GM10266 (cell line): ENCODE measurements around the gene LIX1L.

Experiments used
- DNase-seq: peaks from one replicate; pipeline ENCODE4 v3.0.0; 2012; ENCODE audit errors: extremely low spot score
- TF ChIP-seq, protein P1 (sequence below): IDR thresholded peaks from 2 replicates; pipeline ENCODE4 v1.5.1; 2012; ENCODE audit warnings: mild to moderate bottlenecking, low read depth; ENCODE audit not compliant: control insufficient read depth, insufficient read depth; ENCODE audit errors: missing control alignments

LIX1L gene

DNA sequence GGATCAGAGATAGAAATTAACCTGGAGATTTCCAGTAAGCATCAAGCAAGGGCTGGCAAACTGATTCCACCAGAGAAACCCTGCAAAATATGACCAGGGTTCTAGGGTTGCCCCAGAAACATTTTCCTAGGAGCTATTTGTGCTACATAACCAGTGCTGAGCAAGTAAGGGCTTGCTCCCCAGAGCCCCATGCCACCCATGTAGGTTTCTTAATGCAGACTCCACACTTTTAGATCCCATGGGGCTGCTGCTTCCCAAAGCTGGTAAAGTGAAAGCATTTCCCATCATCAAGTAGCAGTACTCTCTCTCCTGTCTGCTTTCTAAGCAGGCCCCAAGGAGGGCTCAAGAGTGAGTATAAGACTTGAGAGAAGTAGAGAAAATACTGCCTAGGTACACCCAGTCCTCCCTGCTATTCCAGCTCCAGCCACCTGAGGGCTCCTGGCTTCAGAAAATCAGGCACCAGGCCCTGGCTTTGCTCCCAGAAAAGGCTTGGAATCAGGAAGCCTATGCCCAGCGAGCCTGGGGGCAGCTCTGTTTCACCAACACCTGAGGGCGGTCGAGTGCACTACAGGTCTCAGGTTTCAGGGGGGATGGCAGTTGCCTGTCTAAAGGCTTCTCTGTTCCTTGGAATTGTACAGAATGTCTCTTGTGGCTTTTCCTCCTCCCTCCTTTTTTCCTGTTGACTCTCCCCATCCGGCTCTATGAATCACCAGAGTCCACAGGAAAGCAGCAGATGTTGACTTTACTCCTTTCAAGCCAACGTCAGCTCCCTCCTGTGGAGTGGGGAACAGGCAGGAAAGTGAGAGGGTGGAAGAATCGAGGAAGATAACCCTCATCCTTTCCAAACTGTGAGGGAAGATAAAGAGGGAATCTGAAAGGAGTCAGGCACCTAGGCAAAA lies 66.0 kb downstream of the LIX1L start:
- peak; percentile 76 for DNase-seq
- TF ChIP-seq, protein P1, sequence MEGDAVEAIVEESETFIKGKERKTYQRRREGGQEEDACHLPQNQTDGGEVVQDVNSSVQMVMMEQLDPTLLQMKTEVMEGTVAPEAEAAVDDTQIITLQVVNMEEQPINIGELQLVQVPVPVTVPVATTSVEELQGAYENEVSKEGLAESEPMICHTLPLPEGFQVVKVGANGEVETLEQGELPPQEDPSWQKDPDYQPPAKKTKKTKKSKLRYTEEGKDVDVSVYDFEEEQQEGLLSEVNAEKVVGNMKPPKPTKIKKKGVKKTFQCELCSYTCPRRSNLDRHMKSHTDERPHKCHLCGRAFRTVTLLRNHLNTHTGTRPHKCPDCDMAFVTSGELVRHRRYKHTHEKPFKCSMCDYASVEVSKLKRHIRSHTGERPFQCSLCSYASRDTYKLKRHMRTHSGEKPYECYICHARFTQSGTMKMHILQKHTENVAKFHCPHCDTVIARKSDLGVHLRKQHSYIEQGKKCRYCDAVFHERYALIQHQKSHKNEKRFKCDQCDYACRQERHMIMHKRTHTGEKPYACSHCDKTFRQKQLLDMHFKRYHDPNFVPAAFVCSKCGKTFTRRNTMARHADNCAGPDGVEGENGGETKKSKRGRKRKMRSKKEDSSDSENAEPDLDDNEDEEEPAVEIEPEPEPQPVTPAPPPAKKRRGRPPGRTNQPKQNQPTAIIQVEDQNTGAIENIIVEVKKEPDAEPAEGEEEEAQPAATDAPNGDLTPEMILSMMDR: peak; percentile 72

DNA sequence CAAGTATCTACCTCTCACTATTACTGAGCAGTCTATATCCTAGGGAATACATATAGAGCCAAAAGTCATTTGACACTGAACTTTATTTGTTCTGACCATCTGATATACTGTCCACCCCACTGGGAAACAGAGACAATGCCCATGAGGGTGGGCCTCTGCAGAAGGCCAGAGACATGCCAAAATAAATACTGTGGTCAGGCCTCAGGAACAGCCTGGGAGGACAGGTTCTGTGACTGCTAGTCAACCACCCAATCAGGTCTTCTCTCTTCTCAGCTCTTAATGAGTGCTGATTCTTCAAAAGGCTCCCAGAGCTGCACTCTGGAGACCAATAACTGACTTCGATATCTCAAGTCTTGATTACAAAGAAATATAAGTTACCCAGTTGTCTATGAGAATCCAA lies 66.7 kb downstream of the LIX1L start:
- TF ChIP-seq, protein P1: no peak
- DNase-seq: no peak

DNA sequence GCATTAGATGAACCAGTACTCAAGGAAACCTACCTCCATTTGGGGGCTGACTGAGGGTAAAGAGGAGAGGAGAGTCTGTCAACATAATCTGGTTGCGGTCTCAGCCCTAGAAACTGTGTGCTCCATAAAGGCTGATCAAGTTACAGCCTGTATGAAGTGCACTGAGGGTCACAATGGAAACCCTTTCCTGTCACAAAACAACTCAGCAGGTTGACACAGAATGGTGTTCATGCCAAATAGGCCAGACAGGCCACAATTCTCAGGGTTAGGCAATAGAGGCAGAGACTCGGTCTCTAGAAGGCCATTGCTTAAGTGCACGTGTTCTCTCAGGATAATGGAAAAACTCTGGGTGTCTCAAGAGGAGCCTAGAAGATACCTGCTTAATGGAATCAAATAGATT lies 68.1 kb downstream of the LIX1L start:
- TF ChIP-seq, protein P1: no peak
- no peak for DNase-seq

DNA sequence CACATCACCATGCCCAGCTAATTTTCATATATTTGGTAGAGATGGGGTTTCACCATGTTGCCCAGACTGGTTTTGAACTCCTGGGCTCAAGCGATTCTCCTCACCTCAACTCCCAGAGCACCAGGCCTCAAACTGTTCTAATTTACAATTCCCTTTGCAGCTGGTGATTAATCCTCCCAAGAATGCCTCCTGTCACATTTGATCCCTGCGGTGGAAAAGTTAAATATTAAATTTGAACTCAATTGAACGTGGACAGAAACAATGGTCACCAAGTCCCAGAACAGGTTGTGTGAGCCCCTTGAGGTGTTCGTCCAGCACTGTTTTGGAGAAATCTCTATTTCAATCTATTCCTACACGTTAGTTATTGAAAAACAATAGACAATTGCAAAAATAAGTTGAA lies 70.2 kb downstream of the LIX1L start:
- TF ChIP-seq, protein P1: no peak
- DNase-seq: no peak

DNA sequence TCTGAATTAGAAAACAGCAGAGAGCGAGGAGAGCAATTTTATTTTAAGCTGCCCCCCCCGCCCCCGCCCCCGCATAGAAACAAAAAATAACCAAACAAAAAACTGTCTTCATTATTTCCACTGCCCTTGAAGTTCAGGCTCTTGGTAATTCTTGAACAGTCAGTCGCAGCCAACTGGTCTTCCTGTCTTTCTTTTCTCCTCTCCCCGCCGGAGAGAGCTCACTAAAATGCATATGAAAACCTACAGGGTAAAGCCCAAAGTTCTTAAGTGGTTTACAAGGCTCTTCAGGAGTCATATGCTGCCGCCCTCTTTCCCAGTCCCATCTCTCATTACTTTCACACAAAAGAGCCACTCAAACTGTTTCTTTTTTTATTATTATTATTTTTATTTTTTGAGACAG lies 71.0 kb downstream of the LIX1L start:
- TF ChIP-seq, protein P1: no peak
- DNase-seq: no peak

DNA sequence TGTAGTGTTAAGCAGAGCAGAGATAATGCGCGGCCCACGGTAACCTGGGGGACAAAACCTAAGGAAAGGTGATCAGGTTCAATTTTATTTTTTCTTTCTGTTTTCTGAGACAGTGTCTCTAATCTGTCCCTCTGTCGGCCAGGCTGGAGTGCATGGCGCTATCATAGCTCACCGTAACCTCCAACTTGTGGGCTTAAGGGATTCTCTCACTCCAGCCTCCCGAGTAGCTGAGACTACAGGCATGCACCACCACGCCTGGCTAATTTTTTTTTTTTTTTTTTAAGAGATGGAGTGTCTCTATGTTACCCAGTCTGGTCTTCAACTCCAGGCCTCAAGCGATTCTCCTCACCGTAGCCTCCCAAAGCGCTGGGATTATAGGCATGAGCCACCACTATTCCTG lies 71.4 kb downstream of the LIX1L start:
- DNase-seq: no peak
- TF ChIP-seq, protein P1: no peak

DNA sequence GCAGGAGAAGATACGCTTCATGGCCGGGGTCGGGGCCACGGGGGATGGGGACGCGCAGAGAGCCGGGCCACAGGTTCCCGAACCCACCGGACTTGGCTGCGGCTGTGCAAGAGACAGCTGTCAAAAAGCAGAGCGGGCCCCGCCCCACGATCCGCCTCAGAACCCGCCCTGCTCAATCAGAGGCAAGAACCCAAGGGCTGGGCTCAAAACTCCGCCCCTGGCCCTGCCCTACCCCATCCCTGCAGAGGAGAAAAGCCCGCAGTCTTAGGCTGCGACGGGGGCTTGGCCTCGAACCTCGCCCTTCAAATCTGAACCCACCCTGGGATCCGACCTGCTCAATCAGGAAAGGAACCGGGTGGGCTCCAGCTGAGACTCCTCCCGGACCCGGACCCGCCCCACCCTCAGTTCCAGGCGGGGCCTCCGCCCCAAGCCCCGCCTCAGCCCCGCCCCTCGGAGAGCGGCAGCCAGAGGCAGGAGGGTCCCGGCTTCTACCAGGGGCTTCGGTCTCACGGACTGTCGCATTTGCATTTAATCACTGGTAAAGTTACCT lies 72.0 kb downstream of the LIX1L start, which contains the start of gene ANKRD35:
Gene ANKRD35, minus strand, starts transcription at position 129 of the 550 bp plus-strand sequence. Its CDS starts 108 bp downstream, at position 21.
- peak; percentile 91 for DNase-seq
- TF ChIP-seq, protein P1: no peak
